GM18870 (cell line): ENCODE measurements around the gene GNB3.
A peak's percentile ranks its signal among the peaks of the same experiment; 100 is the strongest.

Source experiments
- ATAC-seq: cut with Tn5 transposase; IDR thresholded peaks from one replicate; pipeline ENCODE4 v1.9.1; 2021; ENCODE audit warnings: moderate library complexity; ENCODE audit not compliant: unreplicated experiment

GNB3 gene

DNA sequence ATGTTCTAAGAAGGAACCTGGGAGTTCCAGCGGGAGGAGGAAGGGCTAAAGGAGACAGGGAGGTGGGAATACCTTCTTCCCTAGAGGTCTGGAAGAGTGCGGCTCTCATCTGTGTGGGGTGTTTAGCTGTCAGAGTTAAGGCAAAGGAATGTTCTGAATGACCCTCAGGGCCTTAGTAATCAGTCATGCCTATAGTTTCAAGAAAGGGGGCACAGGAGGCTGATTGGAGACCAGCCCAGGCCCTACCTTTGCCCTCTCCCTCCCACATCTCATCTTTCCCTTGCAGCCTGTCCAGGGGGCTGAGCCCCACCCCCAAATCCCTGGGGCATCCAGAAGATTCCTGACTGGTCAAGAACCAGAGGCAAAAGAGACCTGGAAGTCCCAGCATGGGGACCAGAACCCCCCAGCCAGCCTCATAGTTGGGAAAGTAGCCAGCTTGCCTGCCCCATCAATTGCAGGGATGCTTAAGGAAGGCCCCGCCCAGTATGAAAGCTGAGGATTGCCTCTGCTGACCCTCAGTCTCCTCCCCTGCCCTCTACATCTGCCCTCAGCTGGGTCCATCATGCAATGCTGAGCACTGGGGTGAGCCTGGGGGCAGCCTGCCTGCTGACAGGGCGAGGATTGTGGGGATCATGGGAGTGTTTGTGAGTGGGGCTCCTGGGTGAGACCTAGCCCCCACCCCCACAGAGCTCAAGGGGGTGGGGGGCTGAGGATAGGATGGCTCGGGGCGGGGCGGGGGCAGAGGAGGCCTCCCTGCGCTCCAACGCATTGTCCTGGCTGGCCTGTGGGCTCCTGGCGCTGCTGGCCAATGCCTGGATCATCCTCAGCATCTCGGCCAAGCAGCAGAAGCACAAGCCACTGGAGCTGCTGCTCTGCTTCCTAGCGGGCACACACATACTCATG lies 17.3 kb upstream of the GNB3 start:
- ATAC-seq = no peak

DNA sequence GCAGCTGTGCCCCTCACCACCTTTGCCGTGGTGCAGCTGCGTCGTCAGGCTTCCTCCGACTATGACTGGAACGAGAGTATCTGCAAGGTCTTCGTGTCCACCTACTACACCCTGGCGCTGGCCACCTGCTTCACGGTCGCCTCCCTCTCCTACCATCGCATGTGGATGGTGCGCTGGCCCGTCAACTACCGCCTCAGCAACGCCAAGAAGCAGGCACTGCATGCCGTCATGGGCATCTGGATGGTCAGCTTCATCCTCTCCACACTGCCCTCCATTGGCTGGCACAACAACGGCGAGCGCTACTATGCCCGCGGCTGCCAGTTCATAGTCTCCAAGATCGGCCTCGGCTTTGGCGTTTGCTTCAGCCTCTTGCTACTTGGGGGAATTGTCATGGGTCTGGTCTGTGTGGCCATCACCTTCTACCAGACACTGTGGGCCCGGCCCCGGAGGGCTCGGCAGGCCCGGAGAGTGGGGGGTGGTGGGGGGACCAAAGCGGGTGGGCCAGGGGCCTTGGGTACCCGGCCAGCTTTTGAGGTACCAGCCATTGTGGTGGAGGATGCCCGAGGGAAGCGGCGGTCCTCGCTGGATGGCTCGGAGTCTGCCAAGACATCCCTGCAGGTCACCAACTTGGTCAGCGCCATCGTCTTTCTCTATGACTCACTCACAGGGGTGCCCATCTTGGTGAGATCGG lies 16.5 kb upstream of the GNB3 start:
- ATAC-seq = no peak

- ATAC-seq = no peak
Measured at GRCh38 chr12:6824901-6825381, 15.8 kb upstream of the GNB3 start.

GRCh38 chr12:6825398-6826124 lies 15.2 kb upstream of the GNB3 start:
- ATAC-seq = peak; percentile 47

- no peak for ATAC-seq
Measured at GRCh38 chr12:6826125-6826733, 14.5 kb upstream of the GNB3 start.

- ATAC-seq = no peak
Measured at GRCh38 chr12:6826734-6827436, 13.8 kb upstream of the GNB3 start.

DNA sequence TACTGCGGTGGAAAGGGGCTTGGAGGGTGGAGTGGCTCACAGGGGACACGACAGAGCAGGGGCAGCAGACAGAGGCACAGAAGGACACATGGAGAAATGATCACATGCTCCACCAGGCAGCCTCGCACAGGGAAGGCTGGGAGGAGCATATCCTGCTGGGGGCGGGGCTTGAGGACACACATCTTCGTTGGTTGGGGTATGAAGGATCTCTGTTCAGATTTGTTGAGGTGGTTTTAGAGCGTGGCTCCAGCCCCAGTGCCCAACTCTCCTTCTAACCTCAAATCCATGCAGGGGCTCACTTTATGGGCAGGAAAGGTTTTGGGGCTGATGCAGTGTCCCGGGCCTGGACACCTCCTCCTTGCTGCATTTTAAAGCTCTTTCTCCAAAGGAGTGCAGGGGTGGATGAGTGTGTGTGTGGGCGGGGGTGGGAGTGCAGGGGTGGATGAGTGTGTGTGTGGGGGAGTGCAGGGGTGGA lies 13.3 kb upstream of the GNB3 start:
- no peak for ATAC-seq

DNA sequence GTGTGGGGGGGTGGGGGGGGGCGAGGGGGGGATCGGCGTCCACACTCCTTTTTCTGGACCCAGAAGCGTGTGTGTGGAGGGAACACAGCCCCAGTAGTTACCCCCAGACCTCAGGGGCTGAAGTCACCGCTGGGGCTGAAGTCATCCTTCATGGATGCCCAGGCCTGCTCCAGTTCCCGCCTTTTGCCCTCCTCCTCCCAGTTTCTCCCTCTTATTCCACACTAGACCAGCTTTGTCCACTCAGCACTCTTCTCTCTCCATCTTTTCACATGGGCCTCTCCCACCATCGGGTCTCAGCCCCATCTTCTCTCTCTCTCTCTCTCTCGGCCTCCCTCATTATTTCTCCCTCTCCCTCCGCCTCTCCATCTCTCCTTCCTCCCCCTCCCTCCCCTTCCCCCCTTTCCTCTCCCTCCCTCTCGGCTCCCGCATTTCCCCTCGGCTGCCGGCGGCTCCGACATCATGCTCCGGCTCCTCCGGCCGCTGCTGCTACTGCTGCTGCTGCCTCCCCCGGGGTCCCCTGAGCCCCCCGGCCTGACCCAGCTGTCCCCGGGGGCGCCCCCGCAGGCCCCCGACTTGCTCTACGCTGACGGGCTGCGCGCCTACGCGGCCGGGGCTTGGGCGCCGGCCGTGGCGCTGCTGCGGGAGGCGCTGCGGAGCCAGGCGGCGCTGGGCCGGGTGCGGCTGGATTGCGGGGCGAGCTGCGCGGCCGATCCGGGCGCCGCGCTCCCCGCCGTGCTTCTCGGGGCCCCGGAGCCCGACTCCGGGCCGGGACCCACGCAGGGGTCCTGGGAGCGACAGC lies 12.5 kb upstream of the GNB3 start, which contains the start of gene P3H3:
Gene P3H3 (plus strand): TSS at position 426 of the 799 bp plus-strand sequence. CDS start 34 bp downstream, at position 460.
- no peak for ATAC-seq

GRCh38 chr12:6828781-6829535 lies 11.8 kb upstream of the GNB3 start:
- ATAC-seq = no peak

DNA sequence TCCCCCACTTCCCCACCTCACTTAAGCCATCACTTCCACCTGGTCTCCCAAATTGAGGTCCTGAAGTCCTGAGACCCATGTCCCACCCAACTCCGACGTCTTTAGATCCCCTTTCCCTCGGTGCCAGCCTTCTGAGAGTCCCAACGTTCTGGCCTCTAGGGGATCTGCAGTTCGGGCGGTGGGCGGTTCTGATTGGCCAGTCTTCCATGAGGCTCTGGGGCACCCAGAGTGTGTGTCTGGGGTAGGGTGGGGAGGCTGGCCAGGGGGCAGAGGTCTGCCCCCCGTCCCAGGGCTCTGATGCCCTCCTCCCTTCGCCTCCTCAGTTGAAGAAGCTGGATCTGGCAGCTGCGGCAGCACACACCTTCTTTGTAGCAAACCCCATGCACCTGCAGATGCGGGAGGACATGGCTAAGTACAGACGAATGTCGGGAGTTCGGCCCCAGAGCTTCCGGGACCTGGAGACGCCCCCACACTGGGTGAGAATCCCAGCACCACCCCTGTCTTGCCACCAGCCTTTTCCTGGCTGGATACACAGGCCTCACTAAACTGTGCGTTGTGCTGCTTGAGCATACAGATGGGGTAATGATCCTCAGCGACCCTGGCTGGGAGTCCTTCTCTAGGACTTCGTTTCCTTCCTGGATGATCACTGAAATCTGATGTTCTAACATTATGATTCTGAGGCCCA lies 11.0 kb upstream of the GNB3 start:
- no peak for ATAC-seq

- no peak for ATAC-seq
Measured at GRCh38 chr12:6830286-6830890, 10.3 kb upstream of the GNB3 start.

DNA sequence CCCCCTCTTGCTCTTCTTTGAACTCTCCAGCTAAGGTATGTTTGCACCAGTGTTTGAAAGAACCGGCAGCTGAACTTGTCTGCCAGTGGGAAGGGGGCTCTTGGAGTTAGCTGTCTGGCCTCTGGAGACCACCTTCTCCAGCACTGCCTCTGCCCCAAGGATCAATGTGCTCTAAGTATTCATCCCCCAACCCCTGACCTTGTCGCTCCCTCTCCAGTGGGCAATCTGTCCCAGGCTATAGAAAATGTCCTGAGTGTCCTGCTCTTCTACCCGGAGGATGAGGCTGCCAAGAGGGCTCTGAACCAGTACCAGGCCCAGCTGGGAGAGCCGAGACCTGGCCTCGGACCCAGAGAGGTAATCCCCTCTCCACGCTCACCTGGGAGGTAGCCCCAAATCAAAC lies 9.7 kb upstream of the GNB3 start:
- ATAC-seq = no peak

- no peak for ATAC-seq
Measured at GRCh38 chr12:6831450-6831995, 9.2 kb upstream of the GNB3 start.

DNA sequence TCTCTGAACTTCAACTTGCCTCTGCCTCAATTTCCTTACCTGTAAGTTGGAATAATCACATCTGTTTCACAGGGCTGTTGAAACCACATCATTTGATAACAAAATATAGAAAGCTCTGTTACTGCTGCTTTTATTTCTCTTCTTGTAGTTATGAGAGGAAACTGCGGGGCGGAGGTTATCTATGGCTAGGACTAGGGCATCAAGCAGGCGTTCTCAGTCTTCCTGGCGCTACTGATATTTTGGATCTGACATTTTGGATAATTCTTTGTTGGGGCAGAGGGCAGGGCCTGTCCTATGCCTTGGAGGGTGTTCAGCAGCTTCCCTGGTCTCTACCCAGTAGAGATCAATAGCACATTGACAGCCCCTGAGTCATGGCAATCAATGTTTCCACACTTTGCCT lies 8.6 kb upstream of the GNB3 start:
- no peak for ATAC-seq

- ATAC-seq = no peak
Measured at GRCh38 chr12:6833189-6833890, 7.4 kb upstream of the GNB3 start.

DNA sequence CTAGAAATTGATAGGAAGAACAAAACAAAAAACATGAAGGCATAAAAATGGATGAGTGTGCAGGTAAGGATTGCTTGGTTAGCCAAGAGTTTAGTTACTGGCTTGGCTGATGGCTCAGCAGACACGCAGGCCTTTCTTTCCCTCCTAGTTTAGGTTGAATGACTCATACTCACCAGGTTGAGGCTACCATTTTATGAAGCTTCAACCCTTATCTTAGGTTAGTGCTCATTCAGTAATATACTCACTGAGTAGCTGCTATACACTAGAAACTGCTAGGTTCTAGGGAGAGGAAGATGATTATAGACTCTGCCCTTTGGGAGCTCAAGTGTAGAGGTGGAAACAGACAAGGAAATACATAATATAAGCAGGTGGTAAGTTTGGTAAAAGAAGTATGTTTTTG lies 6.5 kb upstream of the GNB3 start:
- no peak for ATAC-seq

- ATAC-seq = no peak
Measured at GRCh38 chr12:6834873-6835272, 5.9 kb upstream of the GNB3 start.
